Tibial nerve (tissue), 4 donors: ENCODE measurements around the gene GNAQ. TPM values are rescaled to one million over a fixed set of nuclear protein-coding genes. Genes with fewer than 3 reads are reported as not detected.
A peak's percentile ranks its signal among the peaks of the same experiment; 100 is the strongest.

Experiments used
- DNase-seq, 2 donors: peaks; one replicate each; pipeline ENCODE4 v3.0.0-alpha.2; 2019; ENCODE audit warnings: low spot score in 2 of 2
- H3K27ac ChIP-seq, 4 donors: fragments of 200-600 bp; sonication (generic) in 3 of 4; one replicate each; pipeline ENCODE4 v1.5.1; 2017 to 2019; ENCODE audit warnings: mild to moderate bottlenecking in 1 of 4
- H3K27me3 ChIP-seq, 2 donors: fragments of 200-600 bp; sonication (generic) in 1 of 2; one replicate each; pipeline versions ENCODE4 v1.5.1 to v1.6.0; 2017 to 2019
- H3K36me3 ChIP-seq, 3 donors: fragments of 200-600 bp; sonication (generic); one replicate each; pipeline ENCODE4 v1.5.1; 2018 to 2019
- H3K4me1 ChIP-seq, 4 donors: fragments of 200-600 bp; sonication (generic) in 3 of 4; one replicate each; pipeline ENCODE4 v1.5.1; 2017 to 2019
- H3K4me3 ChIP-seq, 4 donors: fragments of 200-600 bp; sonication (generic) in 3 of 4; one replicate each; pipeline ENCODE4 v1.5.1; 2017 to 2019; ENCODE audit warnings: mild to moderate bottlenecking in 1 of 4, moderate library complexity in 1 of 4
- H3K9me3 ChIP-seq, 4 donors: fragments of 200-600 bp; sonication (generic) in 3 of 4; one replicate each; pipeline ENCODE4 v1.5.1; 2017 to 2019
- CTCF ChIP-seq, 5 experiments: fragments of 200-600 bp in 3 of 5; fragments of 450-650 bp in 2 of 5; sonication (generic) in 3 of 5; IDR thresholded peaks; one replicate each; pipeline ENCODE4 v1.5.1; 2016 to 2019; ENCODE audit warnings: antibody characterized with exemption in 5 of 5, mild to moderate bottlenecking in 3 of 5, moderate library complexity in 2 of 5
- EP300 ChIP-seq, 2 donors: sonication (generic); formaldehyde crosslinking; IDR thresholded peaks; one replicate each; pipeline ENCODE4 v1.6.1; 2017; ENCODE audit warnings: antibody characterized with exemption in 2 of 2, mild to moderate bottlenecking in 1 of 2
- POLR2A ChIP-seq, 2 donors: fragments of 450-650 bp; IDR thresholded peaks; one replicate each; pipeline ENCODE4 v1.6.1; 2017; ENCODE audit warnings: antibody characterized with exemption in 2 of 2, mild to moderate bottlenecking in 2 of 2, moderate library complexity in 2 of 2
- WGBS, 2 donors: methylation state at CpG; one replicate each; pipeline ENCODE4 v1.1.5; 2018; 5-methylcytosine and 5-hydroxymethylcytosine counted together
- total RNA-seq, 4 donors: library from RNA; depleted of rRNA; stranded (reverse); fragments of >200 nt; gene quantifications; one replicate each; pipeline ENCODE4 v1.1.0, GENCODE V29; 2016

The GNAQ gene
- total RNA-seq, 4 donors from 2014 or later: 38.7 to 50.3 (median 41.6) TPM

GRCh38 chr9:78040726-78041125 is 9.1 kb upstream of the GNAQ start:
- no peak overlapping the region for H3K4me3 ChIP-seq
- H3K36me3 ChIP-seq: no peaks in the 10 kb centered on the region
- DNase-seq: no peak

GRCh38 chr9:78038620-78039300 is 7.1 kb upstream of the GNAQ start:
- peaks cover 0 to 17% (median 2%) of the 10 kb centered on the region in 4 donors for H3K4me1 ChIP-seq
- no peaks in the 10 kb centered on the region for H3K9me3 ChIP-seq
- no peak overlapping the region for H3K4me3 ChIP-seq
- no peaks in the 10 kb centered on the region for H3K36me3 ChIP-seq
- WGBS, 2 donors: 75 to 78% methylated on average over 4 of the region's 4 CpGs
- no peak overlapping the region for H3K27ac ChIP-seq
- DNase-seq: no peak
- TF ChIP-seq CTCF (IDR thresholded peaks at IDR 0.05) (no peak), EP300 (IDR thresholded peaks at IDR 0.05) (no peak), POLR2A (IDR thresholded peaks at IDR 0.05) (no peak)
- H3K27me3 ChIP-seq: no peaks in the 10 kb centered on the region

More at GRCh38 chr9:78040726-78041125, 9.1 kb upstream of the GNAQ start:
- Histone ChIP-seq H3K27ac (no peak overlapping the region), H3K4me1 (no peaks in the 10 kb centered on the region), H3K27me3 (no peaks in the 10 kb centered on the region), H3K9me3 (no peaks in the 10 kb centered on the region)
- 88 to 100% methylated on average over 1 of the region's 1 CpG for WGBS, 2 donors
- no peak for TF ChIP-seq CTCF (IDR thresholded peaks at IDR 0.05)
- TF ChIP-seq EP300 (IDR thresholded peaks at IDR 0.05): no peak

- Histone ChIP-seq H3K27me3 (no peaks in the 10 kb centered on the region), H3K36me3 (no peaks in the 10 kb centered on the region), H3K4me3 (no peak overlapping the region), H3K9me3 (no peaks in the 10 kb centered on the region), H3K4me1 (peaks cover 0 to 29% (median 2%) of the 10 kb centered on the region in 4 donors), H3K27ac (peak overlapping the region in 3 of 4 donors; percentile 20 to 68 (median 59))
- WGBS, 2 donors: 21 to 23% methylated on average over 10 of the region's 10 CpGs
- DNase-seq: peak in 1 of 2 donors; percentile 57
- TF ChIP-seq POLR2A (IDR thresholded peaks at IDR 0.05): no peak
- peak; percentile 31 to 37 for TF ChIP-seq EP300 (IDR thresholded peaks at IDR 0.05)
- TF ChIP-seq CTCF (IDR thresholded peaks at IDR 0.05): peak; percentile 74 to 86 (median 82)
Observed at GRCh38 chr9:78035383-78035993, 3.9 kb upstream of the GNAQ start.

- peaks cover 0 to 40% (median 3%) of the 10 kb centered on the region in 4 donors for H3K4me1 ChIP-seq
- no peaks in the 10 kb centered on the region for H3K36me3 ChIP-seq
- H3K27ac ChIP-seq: no peak overlapping the region
- H3K9me3 ChIP-seq: no peaks in the 10 kb centered on the region
- no peak for TF ChIP-seq POLR2A (IDR thresholded peaks at IDR 0.05)
- TF ChIP-seq EP300 (IDR thresholded peaks at IDR 0.05): no peak
- H3K27me3 ChIP-seq: no peaks in the 10 kb centered on the region
- no peak for DNase-seq
- WGBS, 2 donors: 89 to 92% methylated on average over 2 of the region's 2 CpGs
- H3K4me3 ChIP-seq: no peak overlapping the region
Observed at GRCh38 chr9:78033870-78034269, 2.3 kb upstream of the GNAQ start.

GRCh38 chr9:78032730-78033457 is 1.3 kb upstream of the GNAQ start:
- no peak for DNase-seq
- Histone ChIP-seq H3K9me3 (no peaks in the 10 kb centered on the region), H3K27ac (peak overlapping the region; percentile 88 to 97 (median 95)), H3K36me3 (no peaks in the 10 kb centered on the region), H3K4me3 (peak overlapping the region; percentile 29 to 85 (median 70)), H3K4me1 (peaks cover 0 to 49% (median 11%) of the 10 kb centered on the region in 4 donors), H3K27me3 (no peaks in the 10 kb centered on the region)
- TF ChIP-seq POLR2A (IDR thresholded peaks at IDR 0.05): no peak
- TF ChIP-seq CTCF (IDR thresholded peaks at IDR 0.05): no peak
- TF ChIP-seq EP300 (IDR thresholded peaks at IDR 0.05): no peak
- 57 to 61% methylated on average over 14 of the region's 14 CpGs for WGBS, 2 donors
